Limb (tissue), 2 donors: ENCODE results near the gene NFE2L2.
A peak's percentile ranks its signal among the peaks of the same experiment; 100 is the strongest.
"Not testable (repeated sequence)": the region's sequence is repeated elsewhere in the genome, so short reads cannot be mapped to it uniquely, and the experiment has no call there.

ENCODE experiments used
- DNase-seq, 2 donors: peaks; one replicate each; pipeline ENCODE4 v3.0.0-alpha.2; 2016; ENCODE audit errors: extremely low spot score in 2 of 2

The NFE2L2 gene

DNA sequence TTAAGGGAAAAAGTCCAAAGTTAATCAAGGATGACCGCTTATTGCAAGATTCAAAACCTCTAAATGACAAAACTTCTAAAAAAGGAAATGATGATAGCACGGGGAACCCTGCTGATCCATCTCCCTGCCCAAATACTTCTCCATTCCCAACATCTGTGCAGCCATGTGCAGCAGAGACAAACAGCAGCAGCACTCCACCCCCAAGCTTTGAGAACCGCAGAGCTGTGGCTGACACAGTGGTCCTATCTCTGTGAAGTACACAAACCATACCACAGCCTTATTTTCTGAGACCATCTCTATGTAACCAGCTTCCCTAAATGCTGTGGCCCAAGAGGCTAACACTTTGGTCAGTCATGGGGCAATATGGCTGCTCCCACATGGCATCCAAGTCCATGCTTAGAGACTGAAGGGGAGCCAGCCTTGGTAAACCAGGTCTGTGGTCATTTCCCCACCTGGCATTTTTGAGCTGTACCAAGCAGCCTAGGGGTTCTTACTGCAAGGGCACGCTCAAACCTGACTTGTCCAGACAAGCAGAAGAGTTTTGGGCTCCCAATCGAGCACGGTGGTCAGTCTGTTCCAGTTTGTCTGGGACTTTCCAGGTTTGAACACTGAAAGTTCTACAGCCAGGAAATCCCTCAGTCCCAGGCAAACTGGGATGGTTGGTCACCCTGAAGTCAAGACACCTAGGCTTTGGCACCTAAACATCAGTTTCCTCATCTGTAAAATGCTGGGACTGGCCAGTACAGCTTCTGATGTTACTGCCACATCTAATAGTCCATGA is 17.1 kb upstream of the NFE2L2 start:
- no peak for DNase-seq

DNA sequence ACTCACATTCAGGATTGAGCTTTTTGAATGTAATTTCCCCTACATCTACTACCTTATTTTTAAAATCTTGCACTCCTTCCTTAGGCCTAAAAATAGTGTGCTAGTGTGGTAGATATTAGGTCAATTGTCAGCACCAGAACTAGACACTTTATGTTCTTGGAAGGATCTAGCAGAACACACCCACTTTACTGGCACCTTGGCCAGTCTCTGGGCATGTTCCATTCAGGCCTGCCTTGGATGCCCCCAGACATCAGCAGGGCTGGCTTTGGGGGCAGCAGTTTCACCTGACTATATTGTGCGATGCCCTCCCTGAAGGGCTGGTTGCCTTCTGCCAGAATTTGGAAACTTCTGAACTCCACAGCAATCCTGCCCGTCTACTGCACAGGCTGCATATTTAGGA is 15.3 kb upstream of the NFE2L2 start:
- no peak for DNase-seq

DNA sequence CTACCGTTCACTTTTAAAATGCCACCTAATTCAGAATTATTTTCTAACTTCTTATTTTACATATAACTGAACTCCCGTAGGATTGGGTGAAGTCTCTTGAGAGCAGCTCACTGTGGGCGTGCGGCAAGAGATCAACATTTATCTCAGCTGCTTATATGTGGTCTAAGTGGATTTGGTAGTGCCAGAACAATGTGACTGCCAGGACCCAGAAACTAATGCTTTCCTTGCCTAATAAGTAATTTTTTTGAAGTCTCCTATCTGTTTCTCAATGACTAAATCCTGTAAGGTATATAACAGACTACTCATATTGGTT is 11.2 kb upstream of the NFE2L2 start:
- DNase-seq: no peak

DNA sequence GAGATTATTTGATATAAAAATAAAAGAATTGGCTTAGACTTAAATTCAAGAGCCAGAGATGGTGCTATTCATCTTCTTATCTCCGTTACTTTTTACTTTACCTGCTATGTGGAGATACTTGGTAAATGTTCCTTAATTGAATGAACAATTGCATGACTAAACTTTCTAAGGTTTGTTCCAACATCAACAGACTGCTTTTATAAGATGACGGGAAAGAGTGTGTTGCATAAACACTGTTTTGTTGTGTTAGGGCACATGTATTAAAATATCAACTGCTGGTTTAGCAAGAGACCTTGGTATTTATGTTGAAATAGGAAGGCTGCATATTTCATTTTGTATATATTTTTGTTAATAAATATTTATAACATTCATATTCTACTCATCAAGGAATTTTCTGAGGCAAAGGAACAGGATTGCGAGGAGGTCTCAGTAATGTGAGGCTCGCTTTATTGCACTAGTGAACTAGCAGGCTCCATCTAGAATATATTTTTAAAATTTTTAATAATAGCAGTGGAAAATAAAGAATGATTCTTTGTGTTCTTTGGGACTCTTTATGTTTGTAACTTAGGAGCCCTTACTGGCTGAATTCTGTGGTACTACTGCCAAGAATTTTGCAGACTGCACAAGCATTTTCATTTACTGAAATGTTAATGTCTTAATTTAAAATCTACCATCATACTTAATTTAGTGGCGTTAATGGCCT is 10.7 kb upstream of the NFE2L2 start:
- DNase-seq: no peak

DNA sequence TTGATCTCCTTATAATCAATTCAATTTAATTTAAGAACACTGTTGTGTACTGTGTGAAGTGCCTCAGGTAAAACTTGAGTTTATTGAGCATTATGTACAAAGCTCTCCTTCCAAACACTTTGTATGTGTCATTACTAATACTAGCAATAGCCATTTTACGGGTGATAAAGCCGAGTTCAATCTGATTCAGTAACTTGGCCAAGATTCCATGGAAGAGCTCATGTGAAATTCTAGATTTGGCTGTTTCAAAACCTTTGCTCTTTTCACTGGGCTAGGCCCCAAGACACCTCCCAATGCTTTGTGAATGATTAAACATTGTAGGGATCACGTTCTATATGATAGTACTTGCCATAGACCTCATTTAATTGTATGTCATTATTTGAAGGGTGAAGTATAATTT is 8.9 kb upstream of the NFE2L2 start:
- DNase-seq: no peak

DNA sequence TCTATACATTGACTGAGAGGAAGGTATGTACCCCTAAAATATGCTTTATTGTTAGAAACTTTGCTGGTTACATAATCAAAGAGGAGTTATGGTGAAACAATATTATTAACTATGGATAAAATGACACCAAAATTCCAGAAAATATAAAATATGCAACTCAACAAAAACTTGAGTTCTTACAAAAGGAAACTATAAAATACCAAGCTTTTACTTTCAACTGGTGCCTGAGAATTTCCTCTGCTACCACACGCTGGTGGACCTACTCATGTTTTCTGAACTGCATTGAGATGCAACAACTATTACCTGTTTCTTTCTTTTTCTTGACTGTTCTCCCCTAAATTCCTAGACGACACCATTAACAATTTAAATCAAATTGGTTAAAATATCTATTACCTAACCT is 8.2 kb upstream of the NFE2L2 start:
- no peak for DNase-seq

DNA sequence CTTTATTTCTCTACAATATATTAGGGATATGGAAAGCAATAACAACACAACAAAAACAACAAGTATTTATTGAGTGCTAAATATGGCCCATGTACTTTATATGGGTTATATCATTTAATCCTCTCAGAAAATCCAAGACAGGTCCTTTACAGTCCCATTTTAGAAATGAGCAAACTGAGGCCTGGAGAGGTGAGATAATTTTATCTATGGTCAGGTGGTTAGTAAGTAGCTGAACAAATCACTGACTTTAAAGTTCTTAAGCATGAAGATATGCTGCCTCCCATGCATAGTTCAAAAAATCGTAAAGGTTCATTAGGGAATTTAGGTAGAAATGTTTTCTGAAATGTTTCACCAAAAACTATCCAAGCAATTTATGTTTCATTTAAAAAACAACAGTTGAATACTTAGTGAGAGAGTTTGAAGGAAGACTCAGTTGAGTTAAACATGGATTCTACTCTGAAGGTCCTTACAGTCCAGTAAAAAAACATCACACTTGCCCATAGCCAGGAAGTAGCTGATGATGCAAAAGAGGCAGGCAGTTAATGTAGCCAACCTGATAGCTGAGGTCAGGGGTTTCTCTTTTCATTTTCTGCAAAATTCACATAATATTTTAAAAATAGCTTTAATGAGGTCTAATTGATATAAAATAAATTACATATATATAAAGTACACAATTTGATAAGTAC is 7.6 kb upstream of the NFE2L2 start:
- DNase-seq: no peak

DNA sequence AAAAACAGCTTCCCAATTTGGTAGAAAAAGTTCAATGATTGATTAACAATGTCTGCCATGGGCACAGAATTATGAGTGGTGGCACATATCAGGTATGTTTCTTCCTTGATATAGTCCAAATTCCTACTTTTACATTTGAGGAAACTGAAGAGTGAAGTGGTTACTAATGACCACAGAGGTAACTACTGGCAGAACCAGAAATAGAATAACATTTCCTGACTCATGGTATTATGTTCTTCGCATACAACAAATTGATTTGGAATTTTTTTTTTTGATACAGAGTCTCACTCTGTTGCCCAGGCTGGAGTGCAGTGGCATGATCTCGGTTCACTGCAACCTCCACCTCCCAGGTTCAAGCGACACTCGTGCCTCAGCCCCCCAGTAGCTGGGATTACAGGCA is 6.0 kb upstream of the NFE2L2 start:
- no peak for DNase-seq

DNA sequence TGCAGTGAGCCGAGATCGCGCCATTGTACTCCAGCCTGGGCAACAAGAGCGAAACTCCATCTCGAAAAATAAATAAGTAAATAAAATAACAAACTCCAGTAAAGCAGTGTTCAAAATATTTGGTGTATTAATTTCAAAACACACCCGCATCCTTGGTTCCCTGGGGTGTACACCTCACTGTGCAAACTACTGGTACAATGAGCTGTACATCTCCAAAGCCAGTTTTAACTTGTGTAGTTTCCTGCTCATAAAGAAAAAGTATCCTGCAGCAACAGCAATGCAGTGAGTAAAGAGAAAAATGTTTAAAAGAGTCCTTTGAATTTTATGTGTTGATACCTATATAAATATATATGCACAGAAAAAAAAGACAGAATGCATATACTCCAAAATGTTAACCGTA is 4.4 kb upstream of the NFE2L2 start:
- no peak for DNase-seq

DNA sequence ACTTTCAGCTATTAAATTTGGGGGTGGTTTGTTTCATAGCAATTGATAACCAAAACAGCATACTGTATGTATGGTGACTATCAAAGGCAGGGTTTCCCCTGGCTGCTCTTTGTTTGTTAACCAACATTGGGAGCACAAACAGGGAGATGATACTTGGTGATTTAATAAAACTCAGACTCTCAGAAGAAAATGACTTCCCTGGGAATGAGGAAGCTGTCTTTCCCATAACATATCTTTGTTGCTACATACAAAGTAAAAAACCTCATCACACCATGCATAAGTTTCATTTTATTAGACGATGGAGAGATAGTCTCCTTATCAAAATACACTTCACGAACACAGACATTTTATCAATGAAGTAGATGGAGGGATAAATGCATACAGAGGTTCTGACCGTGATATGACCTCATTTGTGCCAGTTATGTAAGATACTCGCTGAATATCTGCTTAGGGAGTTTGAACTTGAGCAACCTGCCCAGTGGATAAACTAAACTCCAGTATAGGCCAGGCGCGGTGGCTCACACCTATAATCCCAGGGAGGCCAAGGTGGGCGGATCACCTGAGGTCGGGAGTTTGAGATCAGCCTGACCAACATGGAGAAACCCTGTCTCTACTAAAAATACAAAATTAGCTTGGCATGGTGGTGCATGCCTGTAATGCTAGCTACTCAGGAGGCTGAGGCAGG is 3.8 kb upstream of the NFE2L2 start:
- no peak for DNase-seq

DNA sequence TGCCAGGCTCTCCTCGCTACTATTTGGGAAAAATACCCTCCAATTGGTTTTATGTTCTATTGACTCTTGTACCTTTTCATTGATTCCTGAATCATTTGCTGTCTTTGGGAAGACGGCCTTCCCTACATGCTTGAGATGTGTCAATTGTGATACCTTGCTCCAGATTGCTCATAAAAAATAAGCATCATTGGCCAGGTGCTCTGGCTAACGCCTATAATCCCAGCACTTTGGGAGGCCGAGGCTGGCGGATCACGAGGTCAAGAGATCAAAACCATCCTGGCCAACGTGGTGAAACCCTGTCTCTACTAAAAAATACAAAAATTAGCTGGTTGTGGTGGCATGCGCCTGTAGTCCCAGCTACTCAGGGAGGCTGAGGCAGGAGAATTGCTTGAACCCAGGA is 2.4 kb upstream of the NFE2L2 start:
- DNase-seq: not testable (repeated sequence)

DNA sequence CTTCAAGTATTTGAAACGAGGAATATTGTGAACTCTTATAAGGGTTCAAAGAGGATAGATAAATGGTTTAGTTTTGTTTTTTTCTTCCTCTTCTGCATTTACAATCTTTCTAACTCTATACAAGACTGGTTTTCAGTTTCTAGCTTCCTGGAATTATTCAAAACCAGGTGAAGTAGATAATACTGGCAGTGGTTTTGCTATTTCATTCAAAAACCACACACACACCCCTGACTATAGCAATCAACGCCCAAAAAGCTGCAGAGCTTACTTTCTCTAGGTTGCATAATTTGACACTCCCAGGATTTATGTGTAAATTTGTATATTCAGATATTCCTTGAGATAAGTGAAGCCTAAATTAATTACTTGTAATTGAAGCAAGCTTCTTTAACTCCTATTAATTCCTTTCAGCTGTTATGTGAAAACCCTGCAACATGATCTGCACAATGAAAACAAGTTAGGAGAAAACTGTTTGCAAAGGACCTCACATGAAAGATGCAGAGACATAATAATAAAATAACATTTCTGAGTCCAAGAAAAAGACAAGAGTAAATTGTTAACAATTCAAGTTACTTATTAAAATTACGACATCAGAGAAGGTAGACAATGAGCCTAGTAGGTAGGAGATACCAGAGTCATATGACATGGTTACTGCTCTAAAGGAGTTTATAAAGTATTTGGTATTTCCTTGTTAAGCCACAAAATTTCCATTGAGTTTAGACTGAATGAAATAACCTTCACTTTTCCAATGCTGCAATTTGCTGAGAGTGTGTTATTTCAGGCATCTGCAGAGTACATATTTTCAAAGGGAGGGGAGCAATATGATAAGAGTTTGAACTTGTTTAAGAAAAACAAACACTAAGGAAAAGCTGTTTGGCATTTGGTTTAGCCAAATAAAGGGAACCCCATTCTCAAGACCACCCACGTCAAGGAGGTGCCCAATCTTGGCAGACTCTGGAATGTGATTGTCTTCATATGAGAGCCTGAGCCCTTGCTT is 1.6 kb upstream of the NFE2L2 start:
- no peak for DNase-seq

DNA sequence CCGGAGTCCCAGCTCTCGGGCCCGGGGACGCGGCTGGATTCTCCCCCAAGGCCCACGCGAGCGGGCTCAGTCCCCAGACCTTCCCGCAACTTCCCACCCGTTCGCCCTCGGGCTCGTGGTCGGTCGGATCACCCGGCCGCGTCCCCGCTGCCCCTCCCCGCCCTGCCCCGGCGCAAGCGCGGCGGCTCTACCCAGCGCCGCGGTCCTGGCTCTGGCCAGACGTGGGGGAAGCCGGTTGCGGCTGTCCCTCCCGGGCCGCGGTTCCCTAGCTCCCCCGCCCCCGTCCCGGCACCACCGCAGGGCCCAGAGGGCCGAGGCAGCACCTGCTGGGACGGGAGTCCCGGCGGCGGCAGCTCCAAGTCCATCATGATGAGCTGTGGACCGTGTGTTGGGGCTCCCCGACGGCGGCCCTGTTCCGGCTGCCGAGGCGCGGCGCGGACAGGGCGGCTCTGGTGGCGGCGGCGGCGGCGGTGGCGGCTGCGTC is 276 bp downstream of the NFE2L2 start:
- no peak for DNase-seq

DNA sequence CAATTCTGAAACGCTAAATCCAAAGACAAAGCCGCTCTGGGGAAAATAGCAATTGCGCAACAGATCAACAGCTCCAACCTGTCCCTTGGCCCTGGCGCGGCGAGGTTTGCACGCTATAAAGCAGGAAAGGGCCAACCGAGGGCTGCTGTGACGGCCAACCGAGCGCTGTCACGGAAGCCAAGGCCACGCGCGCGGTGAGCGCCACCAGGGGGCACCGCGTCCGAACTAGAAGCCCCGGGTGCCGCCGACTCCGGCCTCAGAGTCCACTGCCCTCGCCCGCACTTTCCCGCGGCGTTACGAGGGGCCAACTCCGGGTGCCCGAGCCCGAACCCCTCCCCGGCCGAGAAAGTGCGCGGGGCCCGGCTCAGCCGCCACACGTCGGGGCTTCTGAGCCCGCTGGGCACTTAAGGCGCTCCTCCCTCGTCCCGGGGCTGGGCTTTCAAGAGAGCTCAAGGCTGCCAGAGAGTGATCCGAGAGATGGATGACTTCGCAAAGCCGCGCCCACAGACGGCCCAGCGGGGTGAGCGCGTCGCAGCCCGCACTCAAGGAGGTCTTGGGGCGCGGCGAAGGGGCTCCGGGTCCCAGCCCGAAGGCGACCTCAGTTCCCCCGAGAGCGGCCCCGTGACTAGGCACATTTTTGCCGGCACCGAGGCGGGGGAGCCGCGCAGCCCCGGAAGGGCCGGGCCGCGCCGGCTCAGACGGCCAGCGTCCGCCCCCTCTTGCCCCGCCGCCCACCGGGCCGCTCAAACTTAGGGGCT is 897 bp downstream of the NFE2L2 start:
- peak; percentile 95 to 99 for DNase-seq

DNA sequence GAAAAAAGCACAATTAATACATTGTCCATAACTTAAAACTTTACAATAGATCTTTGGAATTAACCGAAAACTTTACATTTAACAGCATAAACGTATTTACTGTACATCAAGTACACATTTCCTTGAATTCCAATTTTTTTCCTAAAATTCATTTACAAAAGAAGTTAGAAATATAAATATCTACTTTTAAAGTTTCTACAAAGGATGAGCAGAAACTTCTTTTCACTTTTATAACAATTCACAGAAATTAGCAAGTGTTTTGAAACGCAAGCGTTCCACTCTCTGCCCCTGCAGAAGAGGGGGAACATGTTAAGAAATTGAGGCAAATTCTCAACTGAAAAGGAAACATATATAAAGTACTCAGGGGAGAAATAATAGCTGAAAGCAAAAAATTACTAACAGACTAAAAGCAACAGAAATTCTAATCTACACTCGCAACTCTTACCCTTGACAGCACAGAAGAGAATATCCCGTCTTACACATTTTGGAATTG is 1.5 kb downstream of the NFE2L2 start:
- DNase-seq: no peak

DNA sequence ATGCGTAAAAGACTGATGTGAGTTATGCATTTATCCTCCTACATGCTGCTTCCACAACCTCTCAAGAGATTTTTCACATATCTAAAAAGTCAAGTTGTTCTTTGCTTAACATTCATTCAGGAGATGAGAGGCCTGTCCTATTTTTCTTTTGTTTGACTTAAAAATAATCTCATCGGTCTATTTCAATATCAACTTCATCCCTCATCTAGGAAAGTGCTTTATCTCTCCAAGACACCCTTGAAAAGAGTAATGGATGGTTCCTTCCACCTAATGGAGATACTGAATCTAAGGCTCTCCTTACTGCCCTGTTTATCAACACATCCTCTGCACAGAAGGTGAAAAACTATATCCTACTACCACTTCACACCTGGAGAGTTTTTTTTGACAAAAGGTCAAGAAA is 2.4 kb downstream of the NFE2L2 start:
- no peak for DNase-seq

DNA sequence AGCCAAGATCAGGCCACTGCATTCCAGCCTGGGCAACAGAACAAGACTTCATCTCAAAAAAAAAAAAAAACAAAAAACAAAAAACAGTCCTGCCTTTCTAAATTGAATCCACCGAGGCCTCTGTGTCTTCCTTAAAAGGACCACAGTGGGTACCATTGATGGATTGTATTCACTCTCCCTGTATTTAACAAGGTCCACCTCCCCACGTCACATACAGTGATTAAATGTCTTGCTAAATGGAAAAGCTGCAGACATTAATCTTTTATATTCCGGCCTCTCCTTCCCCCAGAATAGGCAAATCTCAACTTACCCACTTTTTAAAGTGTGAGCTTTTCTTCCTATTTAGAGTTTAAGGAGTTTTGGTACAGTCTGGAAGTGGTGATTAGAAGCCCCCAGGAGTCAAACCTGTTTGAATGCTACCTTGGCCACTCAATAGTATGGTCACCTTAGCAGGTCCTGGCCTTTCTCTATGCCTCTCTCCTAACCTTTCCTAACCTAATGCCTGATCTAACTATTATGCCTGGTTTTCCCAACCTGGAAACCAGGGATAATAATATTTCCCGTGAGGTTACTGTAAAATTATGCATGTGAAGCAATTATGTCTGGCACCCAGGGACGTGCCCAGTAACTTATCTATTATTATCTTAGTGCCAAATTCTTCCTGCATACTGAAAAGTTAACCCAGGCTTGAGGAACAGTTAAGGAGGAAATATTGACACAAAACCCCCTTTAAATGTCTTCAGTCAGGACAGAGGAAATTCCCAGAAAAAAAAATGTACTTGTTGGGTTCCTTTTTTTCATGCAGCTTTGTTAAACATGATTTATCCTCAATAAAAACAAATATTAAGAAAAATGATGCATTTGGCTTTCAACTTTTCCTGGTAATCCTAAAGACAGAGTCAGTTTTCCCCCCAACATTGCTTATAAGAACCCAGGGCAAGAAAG is 3.1 kb downstream of the NFE2L2 start:
- DNase-seq: no peak

DNA sequence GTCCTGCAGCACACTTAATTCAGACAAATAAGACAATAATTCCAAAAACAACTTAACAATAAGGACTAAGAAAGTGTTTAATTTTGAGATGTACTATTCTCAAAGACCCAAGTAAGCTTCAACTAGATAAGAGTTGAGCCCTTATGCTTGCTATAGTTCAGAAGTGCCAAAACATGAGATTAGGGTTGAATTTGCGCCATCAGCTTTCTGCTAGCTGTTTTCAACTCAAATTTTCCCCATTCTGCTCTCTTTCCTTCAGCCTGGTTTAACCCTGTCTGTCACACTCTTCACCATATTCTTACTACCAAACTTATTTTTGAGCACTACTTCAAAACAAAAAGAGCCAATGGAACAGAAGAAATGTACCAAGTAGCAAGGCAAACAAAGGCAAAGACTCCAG is 4.1 kb downstream of the NFE2L2 start:
- no peak for DNase-seq

DNA sequence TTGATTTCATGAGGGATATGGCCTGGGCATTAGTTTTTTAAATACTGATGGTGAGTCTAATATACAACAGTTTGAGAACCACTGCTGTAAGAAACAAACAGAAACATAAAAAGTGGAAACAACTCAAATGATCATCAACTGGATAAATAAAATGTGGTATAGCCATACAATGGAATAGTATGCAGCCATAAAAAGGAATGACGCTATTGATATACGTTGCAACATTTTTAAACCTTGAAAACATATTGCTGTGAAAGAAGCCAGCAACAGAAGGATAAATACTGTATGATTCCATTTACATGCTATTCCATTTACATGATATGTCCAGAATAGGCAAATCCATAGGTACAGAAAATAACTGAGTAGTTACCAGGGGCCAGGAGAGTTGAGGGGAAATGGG is 6.5 kb downstream of the NFE2L2 start:
- no peak for DNase-seq
